Measurements from ENCODE around the gene APOE.

DNA sequence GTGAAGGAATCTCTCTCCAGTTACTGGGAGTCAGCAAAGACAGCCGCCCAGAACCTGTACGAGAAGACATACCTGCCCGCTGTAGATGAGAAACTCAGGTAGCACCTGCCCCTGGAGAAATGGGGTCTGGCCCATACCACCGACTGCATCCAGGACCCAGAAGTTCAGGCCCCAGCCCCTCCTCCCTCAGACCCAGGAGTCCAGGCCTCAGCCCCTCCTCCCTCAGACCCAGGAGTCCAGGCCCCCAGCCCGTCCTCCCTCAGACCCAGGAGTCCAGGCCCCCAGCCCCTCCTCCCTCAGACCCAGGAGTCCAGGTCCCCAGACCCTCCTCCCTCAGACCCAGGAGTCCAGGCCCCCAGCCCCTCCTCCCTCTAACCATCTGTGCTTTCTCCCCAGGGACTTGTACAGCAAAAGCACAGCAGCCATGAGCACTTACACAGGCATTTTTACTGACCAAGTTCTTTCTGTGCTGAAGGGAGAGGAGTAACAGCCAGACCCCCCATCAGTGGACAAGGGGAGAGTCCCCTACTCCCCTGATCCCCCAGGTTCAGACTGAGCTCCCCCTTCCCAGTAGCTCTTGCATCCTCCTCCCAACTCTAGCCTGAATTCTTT, 43.3 kb downstream of the APOE start:
- TF ChIP-seq HNRNPK (IDR thresholded peaks at IDR 0.05; ENCODE audit: low read depth, low read length, poor library complexity, severe bottlenecking) (no peak), BMI1 (IDR thresholded peaks at IDR 0.05; ENCODE audit: low read length) (no peak), FOSL1 (tag; conservative IDR thresholded peaks at IDR 0.05) (no peak), MTA3 (IDR thresholded peaks at IDR 0.05; ENCODE audit: borderline replicate concordance) (no peak), CHD1 (IDR thresholded peaks at IDR 0.05; ENCODE audit: low read length) (no peak), ZNF324 (CRISPR knock-in tag; IDR thresholded peaks at IDR 0.05) (no peak), SIN3A (IDR thresholded peaks at IDR 0.05; ENCODE audit: borderline replicate concordance in 2 of 2, control insufficient read depth in 1 of 2, low read depth in 2 of 2, low read length in 2 of 2) (no peak), EP300 (IDR thresholded peaks at IDR 0.05; ENCODE audit: low read length) (no peak)
- TF ChIP-seq, protein P1, sequence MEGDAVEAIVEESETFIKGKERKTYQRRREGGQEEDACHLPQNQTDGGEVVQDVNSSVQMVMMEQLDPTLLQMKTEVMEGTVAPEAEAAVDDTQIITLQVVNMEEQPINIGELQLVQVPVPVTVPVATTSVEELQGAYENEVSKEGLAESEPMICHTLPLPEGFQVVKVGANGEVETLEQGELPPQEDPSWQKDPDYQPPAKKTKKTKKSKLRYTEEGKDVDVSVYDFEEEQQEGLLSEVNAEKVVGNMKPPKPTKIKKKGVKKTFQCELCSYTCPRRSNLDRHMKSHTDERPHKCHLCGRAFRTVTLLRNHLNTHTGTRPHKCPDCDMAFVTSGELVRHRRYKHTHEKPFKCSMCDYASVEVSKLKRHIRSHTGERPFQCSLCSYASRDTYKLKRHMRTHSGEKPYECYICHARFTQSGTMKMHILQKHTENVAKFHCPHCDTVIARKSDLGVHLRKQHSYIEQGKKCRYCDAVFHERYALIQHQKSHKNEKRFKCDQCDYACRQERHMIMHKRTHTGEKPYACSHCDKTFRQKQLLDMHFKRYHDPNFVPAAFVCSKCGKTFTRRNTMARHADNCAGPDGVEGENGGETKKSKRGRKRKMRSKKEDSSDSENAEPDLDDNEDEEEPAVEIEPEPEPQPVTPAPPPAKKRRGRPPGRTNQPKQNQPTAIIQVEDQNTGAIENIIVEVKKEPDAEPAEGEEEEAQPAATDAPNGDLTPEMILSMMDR (IDR thresholded peaks at IDR 0.05 in 2 of 3, conservative IDR thresholded peaks at IDR 0.05 in 1 of 3; ENCODE audit: insufficient read depth in 2 of 3, low read depth in 1 of 3, low read length in 3 of 3), result no peak
